Measurements from ENCODE around the gene STK32B.

DNA sequence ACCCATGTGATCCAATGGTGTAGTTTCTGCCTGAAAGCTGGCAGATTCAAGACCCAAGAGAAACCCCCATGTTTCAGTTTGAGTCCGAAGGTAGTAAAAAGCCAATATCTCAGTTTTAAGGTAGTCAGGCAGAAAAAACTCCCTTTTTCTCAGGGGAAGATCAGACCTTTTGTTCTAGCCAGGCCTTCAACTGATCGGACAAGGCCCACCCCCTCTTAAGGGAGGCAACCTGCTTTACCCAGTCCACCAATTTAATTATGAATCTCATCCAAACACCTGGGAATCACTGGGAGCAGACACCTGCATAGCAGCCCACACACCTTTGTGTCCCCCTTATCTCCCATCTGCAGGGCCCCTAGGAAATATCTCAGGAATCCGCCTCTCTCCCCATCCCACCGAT is 322.0 kb downstream of the STK32B start:
- no peak for TF ChIP-seq TAF1 (IDR thresholded peaks at IDR 0.05; ENCODE audit: low read depth)
- no peak for TF ChIP-seq CEBPB (IDR thresholded peaks at IDR 0.05)
- no peak for TF ChIP-seq FOXM1 (IDR thresholded peaks at IDR 0.05; ENCODE audit: borderline replicate concordance, low read depth)
- no peak for TF ChIP-seq YY1 (IDR thresholded peaks at IDR 0.05; ENCODE audit: low read depth)
- no peak for TF ChIP-seq NFIC (IDR thresholded peaks at IDR 0.05)
- TF ChIP-seq EP300 (IDR thresholded peaks at IDR 0.05; ENCODE audit: borderline replicate concordance) = no peak
- TF ChIP-seq RAD21 (IDR thresholded peaks at IDR 0.05; ENCODE audit: low read depth) = no peak
- TF ChIP-seq, protein P1, sequence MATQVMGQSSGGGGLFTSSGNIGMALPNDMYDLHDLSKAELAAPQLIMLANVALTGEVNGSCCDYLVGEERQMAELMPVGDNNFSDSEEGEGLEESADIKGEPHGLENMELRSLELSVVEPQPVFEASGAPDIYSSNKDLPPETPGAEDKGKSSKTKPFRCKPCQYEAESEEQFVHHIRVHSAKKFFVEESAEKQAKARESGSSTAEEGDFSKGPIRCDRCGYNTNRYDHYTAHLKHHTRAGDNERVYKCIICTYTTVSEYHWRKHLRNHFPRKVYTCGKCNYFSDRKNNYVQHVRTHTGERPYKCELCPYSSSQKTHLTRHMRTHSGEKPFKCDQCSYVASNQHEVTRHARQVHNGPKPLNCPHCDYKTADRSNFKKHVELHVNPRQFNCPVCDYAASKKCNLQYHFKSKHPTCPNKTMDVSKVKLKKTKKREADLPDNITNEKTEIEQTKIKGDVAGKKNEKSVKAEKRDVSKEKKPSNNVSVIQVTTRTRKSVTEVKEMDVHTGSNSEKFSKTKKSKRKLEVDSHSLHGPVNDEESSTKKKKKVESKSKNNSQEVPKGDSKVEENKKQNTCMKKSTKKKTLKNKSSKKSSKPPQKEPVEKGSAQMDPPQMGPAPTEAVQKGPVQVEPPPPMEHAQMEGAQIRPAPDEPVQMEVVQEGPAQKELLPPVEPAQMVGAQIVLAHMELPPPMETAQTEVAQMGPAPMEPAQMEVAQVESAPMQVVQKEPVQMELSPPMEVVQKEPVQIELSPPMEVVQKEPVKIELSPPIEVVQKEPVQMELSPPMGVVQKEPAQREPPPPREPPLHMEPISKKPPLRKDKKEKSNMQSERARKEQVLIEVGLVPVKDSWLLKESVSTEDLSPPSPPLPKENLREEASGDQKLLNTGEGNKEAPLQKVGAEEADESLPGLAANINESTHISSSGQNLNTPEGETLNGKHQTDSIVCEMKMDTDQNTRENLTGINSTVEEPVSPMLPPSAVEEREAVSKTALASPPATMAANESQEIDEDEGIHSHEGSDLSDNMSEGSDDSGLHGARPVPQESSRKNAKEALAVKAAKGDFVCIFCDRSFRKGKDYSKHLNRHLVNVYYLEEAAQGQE (IDR thresholded peaks at IDR 0.05; ENCODE audit: low read depth) = no peak
- no peak for TF ChIP-seq ZBTB7A (IDR thresholded peaks at IDR 0.05; ENCODE audit: low read depth)
- TF ChIP-seq CREB1 (IDR thresholded peaks at IDR 0.05; ENCODE audit: low read depth) = no peak
- TF ChIP-seq, protein P2, sequence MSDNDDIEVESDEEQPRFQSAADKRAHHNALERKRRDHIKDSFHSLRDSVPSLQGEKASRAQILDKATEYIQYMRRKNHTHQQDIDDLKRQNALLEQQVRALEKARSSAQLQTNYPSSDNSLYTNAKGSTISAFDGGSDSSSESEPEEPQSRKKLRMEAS (IDR thresholded peaks at IDR 0.05) = no peak
- TF ChIP-seq, protein P3, sequence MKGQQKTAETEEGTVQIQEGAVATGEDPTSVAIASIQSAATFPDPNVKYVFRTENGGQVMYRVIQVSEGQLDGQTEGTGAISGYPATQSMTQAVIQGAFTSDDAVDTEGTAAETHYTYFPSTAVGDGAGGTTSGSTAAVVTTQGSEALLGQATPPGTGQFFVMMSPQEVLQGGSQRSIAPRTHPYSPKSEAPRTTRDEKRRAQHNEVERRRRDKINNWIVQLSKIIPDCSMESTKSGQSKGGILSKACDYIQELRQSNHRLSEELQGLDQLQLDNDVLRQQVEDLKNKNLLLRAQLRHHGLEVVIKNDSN (IDR thresholded peaks at IDR 0.05) = no peak
- TF ChIP-seq TEAD4 (IDR thresholded peaks at IDR 0.05) = no peak

Measured in Ishikawa (cell line).